K562 (cell line): ENCODE results near the gene NF1. TPM values are rescaled to one million over a fixed set of nuclear protein-coding genes. Genes with fewer than 3 reads are reported as not detected.

Experiments
- ATAC-seq: fragments of 200-7000 bp; cut with Tn5 transposase; 3 replicates; pipeline ENCODE4 v1.9.1; 2020; ENCODE audit warnings: moderate library complexity
- BruUV-seq: library from RNA; stranded (reverse); fragments of 400-500 nt; replicated peaks from 2 replicates; lab custom pipeline; 2021; lab: Mats Ljungman, UMichigan
- CTCF ChIA-PET: fragments of 300-600 bp; formaldehyde crosslinking; extraction: SDS; loops from one replicate; lab custom pipeline; 2021; ENCODE audit warnings: low intra/inter-chr PET ratio; lab: Yijun Ruan, JAX
- POLR2A ChIA-PET: fragments of 300-600, 350-650 bp; sonication (Branson Sonifier 250); formaldehyde crosslinking; extraction: SDS; loops from one replicate; lab custom pipeline; 2021; ENCODE audit warnings: antibody characterized with exemption, inconsistent platforms; lab: Yijun Ruan, JAX
- DNase-seq, 4 experiments: peaks; one replicate each; pipeline versions ENCODE4 v3.0.0 to v3.0.0-alpha.2; 2011 to 2018; ENCODE audit warnings: low spot score in 3 of 4, mixed read lengths in 3 of 4; ENCODE audit errors: extremely low read depth in 1 of 4
- FAIRE-seq: peaks from 2 replicates; lab custom pipeline; 2011; peaks lifted over from hg19 to GRCh38; lab: Jason Lieb, UNC
- H2AFZ ChIP-seq: 2 replicates; pipeline ENCODE4 v1.6.0; 2011; ENCODE audit warnings: low read depth, low read length, control low read depth, inconsistent platforms
- H3K27ac ChIP-seq: fragments of 200-600 bp; 3 replicates; pipeline ENCODE4 v1.8.0; 2011; ENCODE audit warnings: low read depth, mild to moderate bottlenecking, control low read depth, inconsistent platforms, low read length, moderate library complexity, mixed read lengths; ENCODE audit errors: extremely low read depth
- H3K27me3 ChIP-seq, 2 experiments: fragments of 300-600 bp in 1 of 2; 2 replicates in 1 of 2; 3 replicates in 1 of 2; pipeline versions ENCODE4 v1.6.0 to v1.8.0; 2011; ENCODE audit warnings: inconsistent platforms in 2 of 2, low read length in 2 of 2, mild to moderate bottlenecking in 1 of 2, mixed read lengths in 1 of 2, moderate library complexity in 1 of 2; ENCODE audit not compliant: control insufficient read depth in 2 of 2, insufficient read depth in 2 of 2
- H3K36me3 ChIP-seq: fragments of 300-600 bp; 3 replicates; pipeline ENCODE4 v1.8.0; 2011; ENCODE audit warnings: mild to moderate bottlenecking, low read length, inconsistent platforms; ENCODE audit not compliant: control insufficient read depth, insufficient read depth
- H3K4me1 ChIP-seq, 2 experiments: fragments of 200-600 bp in 1 of 2; replicated peaks in 1 of 2; 2 replicates in 1 of 2; 3 replicates in 1 of 2; pipeline versions ENCODE4 v1.5.1 to v1.8.0; 2011; ENCODE audit warnings: inconsistent platforms in 2 of 2, low read length in 2 of 2, mild to moderate bottlenecking in 1 of 2, mixed read lengths in 1 of 2, moderate library complexity in 1 of 2; ENCODE audit not compliant: control insufficient read depth in 2 of 2, insufficient read depth in 2 of 2
- H3K4me2 ChIP-seq: 2 replicates; pipeline ENCODE4 v1.6.1; 2011; ENCODE audit warnings: low read length, control low read depth, inconsistent platforms, mixed read lengths; ENCODE audit not compliant: insufficient read depth
- H3K4me3 ChIP-seq: fragments of 200-600 bp; sonication (generic), shearing (Covaris generic); 2 replicates; pipeline ENCODE4 v1.5.1; 2016; ENCODE audit warnings: control low read depth, inconsistent platforms
- H3K79me2 ChIP-seq: fragments of 200-600 bp; 3 replicates; pipeline ENCODE4 v1.8.0; 2011; ENCODE audit warnings: low read length, inconsistent platforms; ENCODE audit not compliant: control insufficient read depth, insufficient read depth
- H3K9ac ChIP-seq, 2 experiments: 2 replicates each; pipeline versions ENCODE4 v1.6.0 to v1.6.1; 2011; ENCODE audit warnings: low read depth in 2 of 2, low read length in 2 of 2, control low read depth in 1 of 2, inconsistent platforms in 1 of 2, mild to moderate bottlenecking in 1 of 2, mixed read lengths in 1 of 2; ENCODE audit not compliant: insufficient read depth in 1 of 2
- H3K9me1 ChIP-seq: one replicate; pipeline ENCODE4 v1.6.0; 2011; ENCODE audit warnings: inconsistent platforms, mild to moderate bottlenecking, low read length, moderate library complexity; ENCODE audit not compliant: control insufficient read depth, insufficient read depth
- H3K9me3 ChIP-seq: replicated peaks from 2 replicates; pipeline ENCODE4 v1.5.1; 2011; ENCODE audit warnings: low read depth, low read length, inconsistent platforms; ENCODE audit not compliant: control insufficient read depth, insufficient read depth
- H4K20me1 ChIP-seq: replicated peaks from 2 replicates; pipeline ENCODE4 v1.6.1; 2011; ENCODE audit warnings: low read length, inconsistent platforms, mixed read lengths; ENCODE audit not compliant: control insufficient read depth, insufficient read depth
- BCLAF1 ChIP-seq, 2 experiments: fragments of 450-650 bp in 1 of 2; IDR thresholded peaks; 2 replicates each; pipeline ENCODE4 v1.6.1; 2011 to 2017; ENCODE audit warnings: low read depth in 2 of 2, antibody characterized with exemption in 1 of 2, borderline replicate concordance in 1 of 2, low read length in 1 of 2, mild to moderate bottlenecking in 1 of 2, mixed read lengths in 1 of 2; ENCODE audit not compliant: control insufficient read depth in 1 of 2
- E2F8 ChIP-seq: fragments of 450-650 bp; IDR thresholded peaks from 2 replicates; pipeline ENCODE4 v1.7.1; 2018; ENCODE audit warnings: mild to moderate bottlenecking, low read depth; ENCODE audit not compliant: partially characterized antibody
- EHMT2 ChIP-seq: fragments of 450-650 bp; IDR thresholded peaks from 2 replicates; pipeline ENCODE4 v1.6.1; 2018; ENCODE audit warnings: antibody characterized with exemption
- FOXP1 ChIP-seq: sonication (generic); formaldehyde crosslinking; IDR thresholded peaks from 2 replicates; pipeline ENCODE4 v1.8.0; 2022; ENCODE audit warnings: mild to moderate bottlenecking, missing genetic modification reagents
- RCOR1 ChIP-seq, 2 experiments: IDR thresholded peaks; 2 replicates each; pipeline ENCODE4 v1.6.1; 2012; ENCODE audit warnings: low read depth in 2 of 2, low read length in 2 of 2, borderline replicate concordance in 1 of 2, improper control_type of control experiment in 1 of 2
- SAP30 ChIP-seq: fragments of 200-600 bp; sonication (generic); IDR thresholded peaks from 2 replicates; pipeline ENCODE4 v1.6.1; 2012; ENCODE audit warnings: borderline replicate concordance, low read depth, mild to moderate bottlenecking, moderate library complexity, low read length, control low read depth, inconsistent platforms; ENCODE audit not compliant: insufficient read depth, poor library complexity, severe bottlenecking
- SMAD4 ChIP-seq: fragments of 250-450 bp; sonication (Bioruptor Pico); conservative IDR thresholded peaks from 2 replicates; pipeline ENCODE4 v1.8.0; 2021; ENCODE audit warnings: inconsistent platforms, mild to moderate bottlenecking, moderate library complexity
- TAF1 ChIP-seq: IDR thresholded peaks from 2 replicates; pipeline ENCODE4 v1.6.1; 2011; ENCODE audit warnings: mild to moderate bottlenecking, low read length, moderate library complexity; ENCODE audit not compliant: insufficient read depth, control insufficient read depth, severe bottlenecking; ENCODE audit errors: extremely low read depth
- ZBTB1 ChIP-seq: sonication (generic); formaldehyde crosslinking; IDR thresholded peaks from 2 replicates; pipeline ENCODE4 v1.8.1; 2023; ENCODE audit warnings: missing genetic modification reagents, low read depth, mild to moderate bottlenecking, borderline replicate concordance
- ZKSCAN3 ChIP-seq: fragments of 250-450 bp; sonication (Bioruptor Pico); IDR thresholded peaks from 2 replicates; pipeline ENCODE4 v1.4.0; 2020
- WGBS: fragments of 100-300 bp; shearing (Covaris generic); methylation state at CpG from one replicate; pipeline ENCODE4 v1.1.6; 2016; ENCODE audit warnings: low coverage, mixed read lengths; ENCODE audit not compliant: insufficient coverage; ENCODE audit errors: missing lambda C conversion rate; 5-methylcytosine and 5-hydroxymethylcytosine counted together
- in situ Hi-C: fragments of 300-500 bp; cut with MboI; formaldehyde crosslinking; loops from 4 replicates; pipeline ENCODE4 v1.15.0; 2018; ENCODE audit warnings: inconsistent platforms, mixed read lengths
- intact Hi-C: fragments of 100-400 bp; cut with micrococcal nuclease; formaldehyde crosslinking; loops from 2 replicates; pipeline ENCODE4 v1.14.2; 2022
- polyA plus RNA-seq, 8 experiments: library from polyadenylated mRNA; depleted of rRNA in 4 of 8; stranded (reverse) in 5 of 8; unstranded in 3 of 8; fragments of >200 nt; fragmentation: Nextera tagmentation in 2 of 8; fragmentation: Illumina TruSeq in 1 of 8; extraction: Ambion mirVana in 2 of 8; extraction: Trizol in 1 of 8; gene quantifications; 2 replicates each; pipeline versions ENCODE4 v1.2.1 to v1.2.3, GENCODE V29; 2011 to 2014; ENCODE audit warnings: inconsistent platforms in 1 of 8, missing spikeins in 1 of 8
- total RNA-seq, 7 experiments: library from RNA; depleted of rRNA in 6 of 7; stranded (reverse); fragments of >200 nt in 6 of 7; fragmentation: Illumina TruSeq in 2 of 7; extraction: Trizol in 2 of 7; gene quantifications; 2 replicates each; pipeline versions ENCODE4 v1.2.1 to v1.2.3, GENCODE V29; 2011 to 2021; ENCODE audit warnings: low replicate concordance in 1 of 7
- TF ChIP-seq, protein P1 (sequence below): sonication (generic); formaldehyde crosslinking; IDR thresholded peaks from 2 replicates; pipeline ENCODE4 v1.8.0; 2022; ENCODE audit warnings: mild to moderate bottlenecking, missing genetic modification reagents

NF1 gene
- total and polyA plus RNA-seq, 9 of the 15 experiments (the other 6 are each of a cell fraction or from before 2014, with no cell fraction given) = 3.4 to 41.9 (median 24.3) TPM

DNA sequence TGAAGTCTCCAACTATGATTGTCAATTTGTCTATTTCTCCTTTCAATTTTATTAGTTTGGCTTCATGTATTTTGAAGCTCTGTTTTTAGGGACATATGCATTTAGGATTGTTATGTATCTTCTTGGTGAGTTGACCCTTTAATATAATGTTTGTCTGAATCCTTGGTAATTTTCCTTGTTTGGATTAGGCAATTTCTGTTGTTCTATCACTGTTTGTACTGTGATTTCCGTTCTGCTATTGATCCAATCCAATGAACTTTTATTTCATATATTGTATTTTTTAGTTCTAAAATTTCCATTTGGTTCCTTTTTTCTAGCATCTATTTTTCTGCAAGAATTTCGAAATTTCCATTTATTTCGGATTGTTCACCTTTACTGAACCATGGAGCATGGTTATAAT lies 327.7 kb downstream of the NF1 start:
- CTCF ChIA-PET = no interaction called here
- TF ChIP-seq TAF1 = no peak
- no peak for TF ChIP-seq BCLAF1 (IDR thresholded peaks at IDR 0.05; ENCODE audit: borderline replicate concordance in 1 of 2, control insufficient read depth in 1 of 2, low read depth in 2 of 2, low read length in 1 of 2)
- TF ChIP-seq SAP30 = no peak
- TF ChIP-seq RCOR1 (IDR thresholded peaks at IDR 0.05; ENCODE audit: borderline replicate concordance in 1 of 2, low read depth in 2 of 2, low read length in 2 of 2) = no peak
- no peak for TF ChIP-seq FOXP1 (CRISPR knock-in tag)
- no peak for TF ChIP-seq E2F8
- TF ChIP-seq ZKSCAN3 = no peak
- TF ChIP-seq, protein P1, sequence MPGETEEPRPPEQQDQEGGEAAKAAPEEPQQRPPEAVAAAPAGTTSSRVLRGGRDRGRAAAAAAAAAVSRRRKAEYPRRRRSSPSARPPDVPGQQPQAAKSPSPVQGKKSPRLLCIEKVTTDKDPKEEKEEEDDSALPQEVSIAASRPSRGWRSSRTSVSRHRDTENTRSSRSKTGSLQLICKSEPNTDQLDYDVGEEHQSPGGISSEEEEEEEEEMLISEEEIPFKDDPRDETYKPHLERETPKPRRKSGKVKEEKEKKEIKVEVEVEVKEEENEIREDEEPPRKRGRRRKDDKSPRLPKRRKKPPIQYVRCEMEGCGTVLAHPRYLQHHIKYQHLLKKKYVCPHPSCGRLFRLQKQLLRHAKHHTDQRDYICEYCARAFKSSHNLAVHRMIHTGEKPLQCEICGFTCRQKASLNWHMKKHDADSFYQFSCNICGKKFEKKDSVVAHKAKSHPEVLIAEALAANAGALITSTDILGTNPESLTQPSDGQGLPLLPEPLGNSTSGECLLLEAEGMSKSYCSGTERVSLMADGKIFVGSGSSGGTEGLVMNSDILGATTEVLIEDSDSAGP (CRISPR knock-in tag) = no peak
- no peak for TF ChIP-seq SMAD4 (CRISPR knock-in tag)
- no peak for TF ChIP-seq EHMT2
- no peak for TF ChIP-seq ZBTB1 (CRISPR knock-in tag)

More for the DNA sequence above, 327.7 kb downstream of the NF1 start:
- ATAC-seq = no peak
- FAIRE-seq = no peak
- POLR2A ChIA-PET = interaction anchor here (0.7 kb wide), 1 partner anchor 99 kb away, joined by 4 read pairs; no protein-coding TSS in a partner anchor
- no peak overlapping the region for H2AFZ ChIP-seq
- in situ Hi-C loops = no loop called here
- BruUV-seq = no TSS peak
- no peak overlapping the region for H3K9ac ChIP-seq
- H3K4me3 ChIP-seq = no peak overlapping the region
- H3K36me3 ChIP-seq = no peaks in the 10 kb centered on the region
- H3K27me3 ChIP-seq = peaks cover 2 to 23% of the 10 kb centered on the region in 2 experiments; a peak in 4 of 5 replicates
- H3K9me3 ChIP-seq = peaks cover 6% of the 10 kb centered on the region; the same call in 1 of the 2 replicates
- H3K79me2 ChIP-seq = no peaks in the 10 kb centered on the region
- 0 out of 5 replicates have a peak, but pooled peaks cover 0 to 5% of the 10 kb centered on the region in 2 experiments for H3K4me1 ChIP-seq
- intact Hi-C loops = no loop called here
- DNase-seq = no peak
- H3K4me2 ChIP-seq = no peak overlapping the region
- 0% methylated on average over 3 of the region's 3 CpGs for WGBS
- H4K20me1 ChIP-seq = no peaks in the 10 kb centered on the region
- H3K9me1 ChIP-seq = no peaks in the 10 kb centered on the region
- H3K27ac ChIP-seq = no peak overlapping the region
